Stimulated activated naive CD4-positive, alpha-beta T cell treated with Interleukin-2 at 50 U/mL for 16 hours (primary cell): ENCODE measurements around the gene NBAS.
"Not testable (repeated sequence)": the region's sequence is repeated elsewhere in the genome, so short reads cannot be mapped to it uniquely, and the experiment has no call there.

Source experiments
- DNase-seq: peaks from one replicate; lab custom pipeline; 2025; lab: John Stamatoyannopoulos, UW

The NBAS gene

DNA sequence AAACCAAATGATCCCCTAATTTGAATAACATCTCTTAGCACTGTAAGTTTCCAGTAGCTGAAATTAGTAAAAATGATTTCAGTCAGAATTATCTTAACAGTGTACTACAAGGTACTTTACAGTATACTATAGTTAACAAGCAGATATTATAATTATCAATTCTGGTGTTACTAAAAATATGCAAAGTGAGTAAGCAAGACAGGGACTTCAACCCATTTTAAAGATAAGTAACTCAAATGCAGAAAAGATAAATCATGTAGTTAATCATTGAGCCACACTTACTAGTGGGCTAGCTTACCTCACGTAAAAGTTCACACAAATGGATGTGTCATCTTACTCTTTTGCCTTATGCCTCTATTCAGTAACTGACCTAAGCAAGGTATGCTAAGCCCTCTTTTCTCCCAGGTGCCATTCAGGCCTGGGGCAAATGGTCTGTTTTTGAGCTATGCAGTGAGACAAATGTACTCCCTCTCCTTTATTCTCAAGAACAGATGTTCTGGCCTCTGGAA, 101.0 kb downstream of the NBAS start:
- DNase-seq: no peak

DNA sequence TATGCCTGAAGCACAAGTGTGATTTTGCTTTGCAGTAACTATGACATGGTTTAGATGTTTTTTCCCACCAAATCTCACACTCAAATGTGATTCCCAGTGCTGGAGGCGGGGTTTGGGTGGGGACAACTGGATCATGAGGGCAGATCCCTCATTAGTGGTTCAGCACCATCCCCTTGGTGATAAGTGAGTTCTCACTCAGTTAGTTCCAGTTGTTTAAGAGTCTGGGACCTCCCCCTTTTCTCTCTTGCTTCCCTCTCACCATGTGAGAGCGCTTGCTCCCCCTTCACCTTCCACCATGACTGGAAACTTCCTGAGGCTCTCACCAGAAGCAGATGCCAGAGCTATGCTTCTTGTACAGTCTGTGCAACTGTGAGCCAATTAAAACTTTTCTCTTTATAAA, 102.9 kb downstream of the NBAS start:
- DNase-seq: no peak

DNA sequence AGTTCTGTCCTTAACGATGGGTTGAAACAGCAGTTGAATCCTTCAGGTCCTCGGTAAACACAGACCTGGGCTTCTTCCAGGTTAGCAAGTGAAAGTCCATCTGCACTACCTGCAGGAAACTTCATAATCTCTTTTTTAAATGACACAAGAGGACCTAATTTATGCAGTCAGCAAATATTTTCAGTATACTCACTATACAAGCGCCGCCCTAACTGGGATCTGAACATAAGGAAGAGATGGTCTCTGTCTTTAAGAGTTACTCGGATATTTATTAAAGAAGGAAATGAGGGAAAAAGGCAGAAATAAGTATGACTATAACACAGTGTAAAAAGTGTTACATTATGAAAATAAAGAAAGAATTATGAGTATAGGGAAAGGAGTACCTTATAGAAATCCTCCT, 103.3 kb downstream of the NBAS start:
- no peak for DNase-seq

DNA sequence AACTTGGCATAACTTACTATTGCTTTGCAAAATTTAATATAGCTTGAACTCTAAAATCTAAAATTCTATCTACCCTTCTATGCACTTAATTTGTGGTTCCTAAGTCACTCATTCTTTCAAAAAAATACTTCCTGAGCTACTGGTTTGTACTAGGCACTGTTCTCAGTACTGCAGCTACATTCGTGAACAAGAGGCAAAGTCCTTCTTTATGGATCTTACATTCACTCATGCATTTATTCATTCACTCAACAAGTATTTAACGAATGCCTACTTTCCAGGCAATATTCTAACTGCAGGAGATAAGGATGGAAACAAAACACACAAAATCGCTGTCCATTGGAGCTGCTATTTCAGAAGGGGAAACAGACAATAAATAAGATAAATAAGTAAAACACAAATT, 104.8 kb downstream of the NBAS start:
- DNase-seq: no peak

DNA sequence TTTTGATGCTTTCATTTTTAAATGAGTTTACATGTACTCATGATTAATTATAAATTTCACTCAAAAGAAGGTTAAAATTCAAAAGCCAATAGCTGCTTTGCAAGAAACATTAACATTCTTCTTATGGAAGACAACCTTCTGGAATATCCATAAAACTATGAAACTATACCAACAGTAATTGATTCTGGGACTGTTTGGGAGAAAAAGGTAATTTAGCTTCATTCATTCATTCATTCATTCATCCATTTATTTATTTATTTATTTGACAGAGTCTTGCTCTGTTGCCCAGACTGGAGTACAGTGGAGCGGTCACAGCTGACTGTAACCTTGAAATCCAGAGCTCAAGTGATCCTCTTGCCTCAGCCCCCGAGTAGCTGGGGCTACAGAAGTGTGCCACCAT, 110.3 kb downstream of the NBAS start:
- no peak for DNase-seq

DNA sequence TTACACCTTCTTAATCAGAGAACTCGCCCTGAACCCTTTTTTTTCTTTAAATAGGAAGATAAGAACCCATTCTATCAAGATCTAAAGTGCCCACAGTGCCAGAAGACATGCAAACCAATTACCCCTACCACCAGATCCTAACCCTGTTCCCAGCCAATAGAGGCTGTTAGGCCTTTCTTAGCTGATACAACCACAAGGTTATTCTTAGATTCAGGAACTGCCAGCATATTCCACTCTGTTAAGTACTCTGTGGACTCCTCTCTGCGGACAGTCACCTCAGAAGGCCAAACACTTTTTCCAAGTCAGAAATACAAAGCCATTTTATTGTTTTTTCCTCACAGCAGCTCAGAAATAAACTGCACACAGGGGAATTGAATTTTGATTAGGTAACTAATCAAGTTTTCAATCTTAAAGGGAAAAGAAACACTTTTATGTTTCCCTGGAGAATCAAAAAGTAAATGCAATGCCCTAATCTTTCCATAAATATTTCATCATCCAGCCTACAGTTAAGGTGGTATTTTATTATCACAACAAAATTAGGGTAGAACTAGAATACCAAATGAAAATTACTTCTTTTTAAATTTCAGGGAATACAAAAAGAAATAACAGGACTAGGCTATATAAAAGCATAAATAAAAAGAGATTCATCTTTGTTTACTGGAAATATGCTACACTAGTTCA, 111.4 kb downstream of the NBAS start:
- no peak for DNase-seq

DNA sequence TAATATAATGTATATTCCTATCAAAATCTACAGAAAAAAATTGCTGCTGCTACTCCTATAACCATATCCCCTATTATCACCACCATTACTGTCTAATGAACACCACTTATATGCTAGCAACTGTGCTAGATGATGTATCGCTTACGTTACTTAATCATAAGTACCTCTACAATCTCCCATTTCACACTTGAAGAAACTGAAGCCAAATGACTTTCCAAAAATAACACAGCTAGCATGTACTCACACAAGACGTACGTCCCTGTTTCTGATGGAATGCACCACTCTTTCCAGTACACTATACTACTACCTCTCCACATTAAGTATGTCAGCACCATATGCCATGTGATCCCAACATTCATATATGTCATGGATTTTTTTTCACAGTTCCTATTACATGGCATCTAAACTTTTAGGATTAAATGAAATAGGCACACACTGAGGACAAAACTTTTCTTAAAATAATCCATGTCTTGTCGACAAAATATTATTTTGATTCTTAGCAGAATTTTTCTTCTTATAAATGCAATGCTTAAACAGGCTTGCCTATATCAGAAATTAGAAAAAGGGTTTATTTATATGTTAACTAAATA, 112.8 kb downstream of the NBAS start:
- DNase-seq: no peak

DNA sequence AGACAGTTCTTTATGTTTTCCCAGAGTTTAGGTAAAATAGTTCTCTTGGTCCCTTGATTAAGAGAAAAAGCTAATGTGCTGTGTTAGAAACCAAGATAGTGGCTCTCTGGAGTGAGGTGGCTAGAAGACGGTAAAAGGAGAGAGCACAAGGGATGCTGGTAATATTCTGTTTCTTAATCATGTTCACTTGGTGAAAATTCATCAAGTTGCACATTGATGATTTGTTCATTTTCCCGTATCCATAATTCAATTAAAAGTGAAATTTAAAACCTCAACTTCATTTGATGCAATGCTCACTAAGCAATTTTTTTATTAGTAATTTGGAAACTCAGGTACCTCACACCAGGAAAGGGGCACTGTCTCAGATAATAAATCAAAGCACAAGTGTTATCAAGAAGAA, 113.8 kb downstream of the NBAS start:
- DNase-seq: no peak

DNA sequence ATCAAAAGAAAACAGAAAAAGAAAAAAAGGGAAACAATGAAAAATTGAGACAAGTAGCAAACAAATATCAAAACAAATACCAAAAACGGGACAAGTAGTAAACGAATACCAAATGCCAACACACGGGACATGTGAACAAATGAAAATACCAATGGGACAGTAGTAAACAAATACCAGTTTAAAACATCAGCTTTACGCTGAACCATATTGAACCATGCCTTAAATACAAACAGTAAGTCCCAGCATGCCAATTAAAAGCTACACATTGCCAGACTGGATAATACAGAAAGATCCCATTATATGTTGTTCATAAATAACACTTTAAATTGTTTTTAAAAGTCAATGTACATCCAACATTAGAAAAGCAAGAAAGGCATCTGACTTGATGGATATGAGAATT, 114.2 kb downstream of the NBAS start:
- no peak for DNase-seq

DNA sequence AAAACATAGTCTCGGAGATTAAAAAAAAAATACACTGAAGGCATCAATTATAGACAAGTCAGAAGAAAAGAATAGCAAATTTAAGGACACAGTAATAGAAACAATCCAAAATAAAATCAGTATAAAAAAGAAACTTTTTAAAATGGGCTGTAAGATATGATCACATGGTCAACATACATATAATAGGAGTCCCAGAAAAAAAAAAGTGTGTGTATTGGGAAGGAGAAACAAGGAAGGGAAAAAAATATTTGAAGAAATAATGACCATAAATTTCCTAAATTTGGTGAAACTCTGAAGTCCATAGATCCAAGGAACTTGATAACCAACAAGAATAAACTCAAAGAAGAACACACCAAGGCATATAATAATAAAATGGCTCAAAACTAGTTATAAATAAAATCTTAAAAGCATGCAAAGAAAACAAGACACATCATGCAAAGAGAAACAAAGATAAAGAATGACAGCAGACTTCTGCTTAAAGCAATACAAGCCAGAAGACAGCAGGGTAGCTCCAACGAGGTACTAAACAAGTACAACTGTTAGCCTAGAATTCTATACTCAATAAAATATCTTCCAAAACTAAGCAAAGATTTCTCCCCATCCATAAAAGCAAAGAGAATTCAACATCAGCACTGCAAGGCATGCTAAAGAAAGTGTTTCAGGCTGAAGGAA, 115.1 kb downstream of the NBAS start:
- no peak for DNase-seq

DNA sequence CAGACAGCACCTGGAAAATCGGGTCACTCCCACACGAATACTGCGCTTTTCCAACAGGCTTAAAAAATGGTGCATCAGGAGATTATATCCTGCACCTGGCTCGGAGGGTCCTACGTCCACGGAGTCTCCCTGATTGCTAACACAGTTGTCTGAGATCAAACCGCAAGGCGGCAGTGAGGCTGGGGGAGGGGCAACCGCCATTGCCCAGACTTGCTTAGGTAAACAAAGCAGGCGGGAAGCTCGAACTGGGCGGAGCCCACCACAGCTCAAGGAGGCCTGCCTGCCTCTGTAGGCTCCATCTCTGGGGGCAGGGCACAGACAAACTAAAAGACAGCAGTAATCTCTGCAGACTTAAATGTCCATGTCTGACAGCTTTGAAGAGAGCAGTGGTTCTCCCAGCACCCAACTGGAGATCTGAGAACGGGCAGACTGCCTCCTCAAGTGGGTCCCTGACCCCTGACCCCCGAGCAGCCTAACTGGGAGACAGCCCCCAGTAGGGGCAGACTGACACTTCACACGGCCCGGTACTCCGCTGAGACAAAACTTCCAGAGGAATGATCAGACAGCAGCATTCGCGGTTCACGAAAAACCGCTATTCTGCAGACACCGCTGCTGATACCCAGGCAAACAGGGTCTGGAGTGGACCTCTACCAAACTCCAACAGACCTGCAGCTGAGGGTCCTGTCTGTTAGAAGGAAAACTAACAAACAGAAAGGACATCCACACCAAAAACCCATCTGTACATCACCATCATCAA, 121.2 kb downstream of the NBAS start:
- not testable (repeated sequence) for DNase-seq

DNA sequence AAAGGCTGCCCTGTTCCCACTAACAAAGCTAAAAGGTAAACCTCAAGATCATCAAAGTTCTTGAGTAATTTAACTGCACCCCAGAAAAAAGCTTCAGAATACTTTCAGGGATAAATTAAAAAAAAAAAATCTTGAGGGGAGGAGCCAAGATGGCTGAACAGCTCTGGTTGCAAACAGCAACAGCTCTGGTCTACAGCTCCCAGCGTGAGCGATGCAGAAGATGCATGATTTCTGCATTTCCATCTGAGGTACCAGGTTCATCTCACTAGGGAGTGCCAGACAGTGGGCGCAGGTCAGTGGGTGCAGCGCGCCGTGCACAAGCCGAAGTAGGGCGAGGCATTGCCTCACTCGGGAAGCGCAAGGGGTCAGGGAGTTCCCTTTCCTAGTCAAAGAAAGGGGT, 121.8 kb downstream of the NBAS start:
- DNase-seq: not testable (repeated sequence)

DNA sequence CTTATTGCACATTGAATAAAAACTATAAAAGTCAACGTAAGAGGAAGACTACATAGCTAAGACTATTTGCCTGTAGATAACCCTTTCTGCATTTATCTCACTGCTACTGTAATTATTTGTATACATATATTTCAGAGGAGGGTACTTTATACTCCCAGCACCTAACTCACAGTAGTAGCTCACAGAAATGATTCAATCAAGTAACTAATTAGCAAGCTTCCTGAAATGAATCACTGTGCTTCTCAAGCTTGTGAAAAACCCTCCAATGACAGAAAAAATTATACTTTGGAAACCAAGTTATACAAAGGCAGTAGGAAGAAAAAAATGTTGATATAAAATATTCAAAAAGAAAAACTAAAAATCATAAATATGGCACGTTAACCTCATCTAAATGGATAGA, 124.9 kb downstream of the NBAS start:
- DNase-seq: no peak

DNA sequence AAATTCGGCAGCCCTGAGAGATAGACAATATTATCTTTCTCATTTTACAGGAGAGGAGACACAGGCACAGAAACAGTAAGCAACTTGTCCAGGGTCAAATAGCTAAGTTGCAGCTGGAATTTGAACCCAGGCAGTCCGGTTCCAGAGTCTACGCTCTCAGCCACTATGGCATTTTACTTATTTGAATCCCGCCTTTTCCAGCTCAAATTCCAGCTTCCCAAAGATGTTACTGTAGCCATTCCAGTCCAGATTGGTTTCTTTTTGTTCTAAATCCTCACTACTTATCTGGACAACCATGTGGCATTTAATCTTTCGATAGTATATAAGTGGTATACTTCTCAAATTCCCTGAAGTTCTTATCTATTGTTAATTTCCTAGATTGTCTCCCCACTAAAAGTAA, 125.7 kb downstream of the NBAS start:
- DNase-seq: no peak

DNA sequence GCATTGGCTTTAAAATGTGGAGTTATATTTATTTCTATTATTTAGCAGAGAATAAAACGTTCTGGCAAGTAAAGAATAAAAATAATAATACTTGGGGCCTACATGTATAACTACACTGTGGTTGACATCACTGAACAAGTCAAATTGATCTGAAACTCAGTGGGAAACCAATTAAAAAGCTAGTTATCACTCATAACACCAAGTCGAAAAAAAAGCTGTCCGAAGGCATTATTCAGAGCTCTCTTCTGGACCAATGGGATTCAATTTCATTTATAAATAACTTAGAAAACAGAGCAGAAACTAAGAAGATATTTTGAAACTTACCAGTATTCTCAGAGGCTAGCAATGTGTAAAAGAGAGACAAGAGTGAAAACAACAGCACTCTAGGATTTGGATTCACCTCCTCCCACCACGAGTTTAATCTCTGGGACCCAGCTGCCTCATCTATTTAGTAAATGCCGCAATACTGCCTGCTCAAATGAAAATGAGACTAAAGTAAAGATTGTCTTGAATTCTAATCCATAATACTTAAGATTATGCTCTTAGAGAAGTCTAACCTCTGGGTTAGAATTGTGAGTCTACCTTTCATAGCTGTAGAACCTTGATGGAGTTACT, 128.4 kb downstream of the NBAS start:
- no peak for DNase-seq

DNA sequence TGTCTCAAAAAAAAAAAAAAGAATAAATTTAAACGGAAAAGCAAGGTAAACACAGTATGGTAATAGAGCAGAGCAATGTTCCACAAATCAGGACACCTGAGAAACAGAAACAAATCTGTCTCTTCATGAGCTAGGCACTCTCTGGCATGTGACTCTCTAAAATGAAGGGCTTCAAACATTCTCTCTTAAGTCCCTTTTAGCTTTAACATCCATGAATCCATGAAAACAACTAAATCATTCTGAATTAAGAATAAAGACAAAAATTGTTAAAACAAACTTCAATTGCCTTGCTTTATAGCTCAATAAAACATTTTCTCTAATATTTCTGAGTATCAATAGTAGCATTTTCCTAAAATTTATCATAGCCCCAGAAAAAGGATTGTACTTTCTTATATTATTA, 132.1 kb downstream of the NBAS start:
- no peak for DNase-seq

DNA sequence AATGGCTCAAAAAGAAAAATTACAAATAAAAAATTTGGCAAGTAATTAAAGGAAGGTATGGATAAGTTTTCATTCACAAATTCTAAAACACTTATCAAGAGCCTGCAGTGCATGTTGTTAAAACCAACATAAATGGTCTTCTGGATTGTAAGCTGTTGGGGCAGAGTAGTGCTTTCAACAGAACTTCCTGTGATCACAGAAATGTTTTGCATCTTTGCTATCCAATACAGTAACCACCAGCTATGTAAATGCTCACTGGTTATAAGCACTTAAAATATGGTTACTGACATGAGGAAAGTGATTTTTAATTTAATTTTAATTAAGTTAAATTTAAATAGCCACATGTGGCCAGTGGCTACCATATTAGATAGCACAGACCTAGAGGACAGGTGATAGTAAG, 133.1 kb downstream of the NBAS start:
- no peak for DNase-seq

DNA sequence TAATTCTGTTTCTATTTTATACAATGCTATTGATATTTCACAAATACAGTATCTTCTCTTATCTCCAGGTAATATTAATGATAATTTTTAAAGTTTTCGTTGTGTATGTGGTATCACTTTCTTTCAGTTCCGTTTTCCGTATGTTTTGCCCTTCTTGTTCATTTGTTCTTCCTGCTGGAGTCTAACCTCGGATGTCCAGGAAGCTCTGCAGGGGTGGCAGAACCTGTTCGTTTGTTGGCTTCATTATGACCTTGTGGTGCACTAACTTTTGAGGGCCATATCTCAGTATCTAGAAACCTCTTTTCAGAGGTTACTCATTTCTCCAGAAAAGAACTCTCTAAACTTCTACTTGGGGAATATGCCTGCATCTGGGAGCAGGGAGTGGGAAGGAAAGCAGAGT, 134.5 kb downstream of the NBAS start:
- no peak for DNase-seq

DNA sequence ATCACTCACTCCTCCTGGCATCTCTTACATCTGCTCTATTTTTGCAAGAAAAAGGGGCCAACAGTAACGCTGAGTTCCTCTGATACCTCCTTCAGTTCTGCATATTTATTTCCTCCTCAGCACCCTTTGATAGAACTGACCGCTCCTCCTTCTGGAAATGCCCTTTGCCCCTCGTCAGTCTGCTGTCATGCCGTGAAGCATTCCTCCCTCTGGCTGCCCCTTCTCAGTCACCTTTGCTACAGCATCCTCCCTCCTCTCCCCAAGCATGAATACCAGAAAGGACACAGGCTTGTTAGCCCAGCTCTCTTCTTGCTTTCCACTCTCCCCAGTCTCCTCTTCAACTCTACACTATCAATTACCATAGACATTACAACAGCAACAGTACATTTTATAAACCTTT, 135.4 kb downstream of the NBAS start:
- DNase-seq: no peak

DNA sequence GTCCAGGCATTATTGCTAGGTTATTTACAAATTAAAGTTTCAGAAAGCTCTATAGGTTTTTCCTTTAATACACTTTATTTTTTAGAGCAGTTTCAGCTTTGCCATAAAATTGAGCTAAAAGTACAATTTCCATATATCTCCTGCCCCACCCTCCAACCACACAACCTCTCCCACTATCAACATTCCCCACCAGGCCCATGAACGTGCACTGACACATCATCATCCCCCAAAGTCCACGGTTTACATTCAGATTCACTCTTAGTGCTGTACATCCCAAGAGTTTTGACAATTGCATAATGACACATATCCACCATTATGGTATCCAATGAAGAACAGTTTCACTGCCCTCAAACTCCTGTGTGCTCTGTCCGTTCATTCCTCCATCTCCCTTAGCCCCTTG, 139.4 kb downstream of the NBAS start:
- DNase-seq: no peak

DNA sequence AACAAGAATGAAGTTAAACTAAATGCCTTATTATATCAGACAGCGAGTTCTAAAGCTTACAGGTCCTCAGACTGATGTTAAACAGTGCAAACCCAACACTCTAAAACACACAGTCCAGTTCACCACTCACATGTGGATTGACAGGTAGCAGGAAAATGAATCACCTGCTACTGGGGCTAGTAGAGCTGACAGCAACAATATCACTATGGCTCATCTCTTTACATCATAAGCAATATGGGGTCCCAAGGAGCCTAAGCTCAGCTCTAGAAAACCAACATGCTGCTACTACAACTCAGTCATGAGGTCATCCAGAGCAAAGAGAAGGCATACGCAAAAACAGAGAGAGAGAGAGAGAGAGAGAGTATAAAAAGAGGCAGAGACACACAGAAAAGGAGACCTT, 145.4 kb downstream of the NBAS start:
- no peak for DNase-seq

DNA sequence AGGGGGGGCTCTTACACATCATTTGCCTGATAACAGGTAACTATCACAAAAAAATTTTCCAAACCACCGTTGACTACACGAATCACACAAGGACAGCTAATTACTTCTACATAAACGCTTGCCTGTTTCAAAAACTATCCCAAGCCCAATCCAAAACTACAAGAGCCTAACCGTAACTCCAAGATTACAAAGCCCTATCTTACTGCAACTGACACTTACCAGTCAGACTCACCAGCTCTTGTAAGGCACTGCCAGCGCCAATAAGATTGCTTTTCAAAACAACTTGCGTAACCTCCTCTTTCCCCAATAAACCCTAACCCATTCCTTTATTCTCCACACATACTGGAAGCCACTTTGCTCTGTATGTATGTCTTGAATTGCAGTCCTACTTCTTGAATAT, 148.4 kb downstream of the NBAS start:
- no peak for DNase-seq
